Fibroblast of pulmonary artery (primary cell): ENCODE results near the gene RAB11A.

Experiments
- DNase-seq: peaks from one replicate; pipeline ENCODE4 v3.0.0-alpha.2; 2010; ENCODE audit warnings: low read depth
- H3K4me3 ChIP-seq: replicated peaks from 2 replicates; pipeline ENCODE4 v1.5.1; 2011; ENCODE audit warnings: low read depth, mild to moderate bottlenecking, control low read depth, low read length, moderate library complexity
- TF ChIP-seq, protein P1 (sequence below): IDR thresholded peaks from 2 replicates; pipeline ENCODE4 v1.5.1; 2011; ENCODE audit warnings: mild to moderate bottlenecking, control low read depth, low read length, inconsistent platforms; ENCODE audit errors: missing control alignments

Gene RAB11A

GRCh38 chr15:65935391-65935790 is 66.1 kb downstream of the RAB11A start:
- no peak overlapping the region for H3K4me3 ChIP-seq
- TF ChIP-seq, protein P1, sequence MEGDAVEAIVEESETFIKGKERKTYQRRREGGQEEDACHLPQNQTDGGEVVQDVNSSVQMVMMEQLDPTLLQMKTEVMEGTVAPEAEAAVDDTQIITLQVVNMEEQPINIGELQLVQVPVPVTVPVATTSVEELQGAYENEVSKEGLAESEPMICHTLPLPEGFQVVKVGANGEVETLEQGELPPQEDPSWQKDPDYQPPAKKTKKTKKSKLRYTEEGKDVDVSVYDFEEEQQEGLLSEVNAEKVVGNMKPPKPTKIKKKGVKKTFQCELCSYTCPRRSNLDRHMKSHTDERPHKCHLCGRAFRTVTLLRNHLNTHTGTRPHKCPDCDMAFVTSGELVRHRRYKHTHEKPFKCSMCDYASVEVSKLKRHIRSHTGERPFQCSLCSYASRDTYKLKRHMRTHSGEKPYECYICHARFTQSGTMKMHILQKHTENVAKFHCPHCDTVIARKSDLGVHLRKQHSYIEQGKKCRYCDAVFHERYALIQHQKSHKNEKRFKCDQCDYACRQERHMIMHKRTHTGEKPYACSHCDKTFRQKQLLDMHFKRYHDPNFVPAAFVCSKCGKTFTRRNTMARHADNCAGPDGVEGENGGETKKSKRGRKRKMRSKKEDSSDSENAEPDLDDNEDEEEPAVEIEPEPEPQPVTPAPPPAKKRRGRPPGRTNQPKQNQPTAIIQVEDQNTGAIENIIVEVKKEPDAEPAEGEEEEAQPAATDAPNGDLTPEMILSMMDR: no peak
- no peak for DNase-seq

DNA sequence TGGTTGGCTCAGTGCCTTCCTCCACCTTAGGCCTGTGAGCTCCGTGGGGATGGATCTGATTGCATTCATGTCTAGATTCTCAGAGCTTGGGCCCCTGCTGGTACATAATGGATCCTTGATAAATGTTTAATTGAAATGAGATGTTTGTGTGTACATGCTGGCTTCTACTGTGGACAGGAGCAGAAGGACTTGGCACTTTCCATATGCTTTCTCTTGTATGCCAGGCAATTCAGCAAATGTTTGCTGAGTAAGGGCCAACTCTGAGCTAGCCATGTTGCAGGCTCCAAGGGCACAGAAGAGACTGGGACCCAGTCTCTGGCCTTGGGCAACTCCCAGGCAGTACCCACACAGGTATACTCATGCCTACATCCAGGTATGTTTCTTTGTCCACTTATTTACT is 67.0 kb downstream of the RAB11A start:
- no peak overlapping the region for H3K4me3 ChIP-seq
- TF ChIP-seq, protein P1: no peak
- DNase-seq: no peak

DNA sequence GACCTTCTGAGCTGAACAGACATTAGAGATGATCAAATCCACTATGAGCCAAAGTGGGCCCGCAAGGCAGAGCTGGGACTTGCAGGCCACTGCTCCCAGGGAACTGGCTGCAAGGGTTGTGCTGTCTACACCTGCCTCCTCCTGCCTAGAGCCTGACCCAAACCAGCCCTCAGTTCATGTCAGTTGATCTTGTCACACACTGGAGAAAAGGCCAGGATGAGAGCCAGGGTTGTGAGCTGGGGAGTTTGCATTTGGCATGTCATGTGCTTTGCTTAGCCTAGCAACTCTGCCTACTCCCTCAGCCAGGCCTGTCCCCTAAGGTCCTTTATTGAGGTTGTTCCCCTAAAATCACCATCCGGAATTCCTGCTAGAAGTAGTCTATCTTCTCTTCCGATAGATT is 67.8 kb downstream of the RAB11A start:
- TF ChIP-seq, protein P1: no peak
- H3K4me3 ChIP-seq: no peak overlapping the region
- DNase-seq: no peak

GRCh38 chr15:65937476-65937875 is 68.2 kb downstream of the RAB11A start:
- TF ChIP-seq, protein P1: no peak
- H3K4me3 ChIP-seq: no peak overlapping the region
- DNase-seq: no peak

- no peak for DNase-seq
- H3K4me3 ChIP-seq: no peak overlapping the region
- TF ChIP-seq, protein P1: no peak
Observed at GRCh38 chr15:65938604-65939003, 69.3 kb downstream of the RAB11A start.

DNA sequence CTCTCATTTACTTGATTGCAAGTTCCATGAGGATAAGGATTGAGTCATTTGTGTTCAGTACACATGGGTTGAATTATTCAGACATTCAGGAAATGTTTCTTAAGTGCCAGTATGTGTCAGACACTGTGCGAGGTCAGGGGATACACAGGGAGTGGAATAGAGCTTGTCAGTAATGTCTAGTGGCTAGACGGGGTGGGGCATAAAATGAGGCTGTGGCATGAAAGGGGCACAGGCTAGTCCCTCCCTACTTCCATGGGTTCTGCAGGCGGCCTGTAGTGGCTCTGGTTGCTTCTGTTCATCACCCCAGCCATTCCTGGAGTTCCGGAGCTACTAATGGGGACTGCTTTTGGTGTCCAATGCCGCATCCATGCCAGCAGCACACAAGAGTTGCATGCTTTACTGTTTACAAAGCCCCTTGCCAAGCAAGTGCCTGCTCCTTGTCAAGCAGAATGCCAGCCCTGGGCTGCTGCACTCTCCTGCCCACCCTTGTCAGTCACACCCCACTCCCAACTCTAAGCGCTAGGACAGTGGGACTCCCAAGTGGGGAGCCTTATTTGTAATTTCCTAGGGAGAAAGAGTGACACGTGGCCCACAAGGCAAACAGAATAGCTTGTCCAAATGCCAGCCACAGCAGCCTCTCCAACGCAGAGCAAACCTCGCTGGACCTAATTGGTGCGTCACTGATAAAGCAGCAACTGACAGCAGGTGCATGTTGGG is 70.8 kb downstream of the RAB11A start:
- TF ChIP-seq, protein P1: no peak
- DNase-seq: peak; percentile 82
- no peak overlapping the region for H3K4me3 ChIP-seq

- TF ChIP-seq, protein P1: no peak
- H3K4me3 ChIP-seq: no peak overlapping the region
- peak; percentile 16 for DNase-seq
Observed at GRCh38 chr15:65940618-65940909, 71.3 kb downstream of the RAB11A start.
